B cell (primary cell): ENCODE data around the gene KCNK7.

ENCODE experiments used
- EZH2 ChIP-seq: IDR thresholded peaks from 2 replicates; pipeline ENCODE4 v1.6.1; 2012; ENCODE audit warnings: borderline replicate concordance, low read depth, mild to moderate bottlenecking, moderate library complexity, low read length; ENCODE audit not compliant: insufficient read depth, poor library complexity, severe bottlenecking
- TF ChIP-seq, protein P1 (sequence below): fragments of 200-600 bp; IDR thresholded peaks from one replicate; pipeline ENCODE4 v1.8.0; 2022; ENCODE audit warnings: antibody characterized with exemption, mild to moderate bottlenecking

DNA sequence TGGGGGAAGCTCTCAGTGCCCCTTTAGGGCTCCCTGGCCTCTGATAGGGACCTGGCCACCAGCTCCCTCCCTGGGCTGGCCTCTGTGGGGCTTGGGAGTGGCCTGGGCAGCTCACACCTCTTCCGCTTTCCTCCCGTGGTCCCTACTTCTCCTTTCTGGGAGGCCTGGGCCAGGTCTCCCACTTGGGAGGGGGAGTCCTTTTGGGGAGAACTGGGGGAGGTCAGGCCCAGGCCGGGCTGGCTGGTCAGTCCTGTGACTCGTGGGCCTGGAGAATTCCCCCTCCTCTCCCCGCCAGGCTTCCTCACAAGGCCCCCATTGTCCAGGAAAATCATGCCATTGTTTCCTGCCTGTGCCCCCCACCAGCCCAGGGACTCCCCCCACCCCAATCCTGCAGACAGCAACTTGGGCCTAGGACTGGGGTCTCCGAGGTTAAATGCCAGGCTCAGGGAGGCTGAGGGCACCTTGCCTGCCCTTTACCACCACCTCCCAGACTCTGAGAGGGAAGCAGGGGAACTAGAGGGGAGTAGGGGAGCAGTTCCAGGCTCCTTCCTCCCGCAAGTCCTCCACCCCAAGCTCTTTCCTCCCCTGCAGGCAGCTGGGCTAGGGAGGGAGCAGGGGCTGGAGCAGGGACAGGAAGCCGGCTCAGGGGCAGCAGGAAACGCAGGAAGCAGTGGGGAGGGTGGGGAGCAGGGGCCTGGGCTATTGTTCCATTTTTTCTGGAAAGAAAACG lies 15.6 kb upstream of the KCNK7 start:
- TF ChIP-seq, protein P1, sequence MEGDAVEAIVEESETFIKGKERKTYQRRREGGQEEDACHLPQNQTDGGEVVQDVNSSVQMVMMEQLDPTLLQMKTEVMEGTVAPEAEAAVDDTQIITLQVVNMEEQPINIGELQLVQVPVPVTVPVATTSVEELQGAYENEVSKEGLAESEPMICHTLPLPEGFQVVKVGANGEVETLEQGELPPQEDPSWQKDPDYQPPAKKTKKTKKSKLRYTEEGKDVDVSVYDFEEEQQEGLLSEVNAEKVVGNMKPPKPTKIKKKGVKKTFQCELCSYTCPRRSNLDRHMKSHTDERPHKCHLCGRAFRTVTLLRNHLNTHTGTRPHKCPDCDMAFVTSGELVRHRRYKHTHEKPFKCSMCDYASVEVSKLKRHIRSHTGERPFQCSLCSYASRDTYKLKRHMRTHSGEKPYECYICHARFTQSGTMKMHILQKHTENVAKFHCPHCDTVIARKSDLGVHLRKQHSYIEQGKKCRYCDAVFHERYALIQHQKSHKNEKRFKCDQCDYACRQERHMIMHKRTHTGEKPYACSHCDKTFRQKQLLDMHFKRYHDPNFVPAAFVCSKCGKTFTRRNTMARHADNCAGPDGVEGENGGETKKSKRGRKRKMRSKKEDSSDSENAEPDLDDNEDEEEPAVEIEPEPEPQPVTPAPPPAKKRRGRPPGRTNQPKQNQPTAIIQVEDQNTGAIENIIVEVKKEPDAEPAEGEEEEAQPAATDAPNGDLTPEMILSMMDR: no peak
- no peak for TF ChIP-seq EZH2
